Measurements from ENCODE around the gene MSX2. TPM values are rescaled to one million over a fixed set of nuclear protein-coding genes. Genes with fewer than 3 reads are reported as not detected.

Gene MSX2
- total and polyA plus RNA-seq, 3 donors from 2014 or later = 15.8 to 39.2 (median 37.7) TPM

- no peaks in the 10 kb centered on the region for H3K27me3 ChIP-seq
- TF ChIP-seq POLR2A (IDR thresholded peaks at IDR 0.05) = no peak
- TF ChIP-seq, protein P1, sequence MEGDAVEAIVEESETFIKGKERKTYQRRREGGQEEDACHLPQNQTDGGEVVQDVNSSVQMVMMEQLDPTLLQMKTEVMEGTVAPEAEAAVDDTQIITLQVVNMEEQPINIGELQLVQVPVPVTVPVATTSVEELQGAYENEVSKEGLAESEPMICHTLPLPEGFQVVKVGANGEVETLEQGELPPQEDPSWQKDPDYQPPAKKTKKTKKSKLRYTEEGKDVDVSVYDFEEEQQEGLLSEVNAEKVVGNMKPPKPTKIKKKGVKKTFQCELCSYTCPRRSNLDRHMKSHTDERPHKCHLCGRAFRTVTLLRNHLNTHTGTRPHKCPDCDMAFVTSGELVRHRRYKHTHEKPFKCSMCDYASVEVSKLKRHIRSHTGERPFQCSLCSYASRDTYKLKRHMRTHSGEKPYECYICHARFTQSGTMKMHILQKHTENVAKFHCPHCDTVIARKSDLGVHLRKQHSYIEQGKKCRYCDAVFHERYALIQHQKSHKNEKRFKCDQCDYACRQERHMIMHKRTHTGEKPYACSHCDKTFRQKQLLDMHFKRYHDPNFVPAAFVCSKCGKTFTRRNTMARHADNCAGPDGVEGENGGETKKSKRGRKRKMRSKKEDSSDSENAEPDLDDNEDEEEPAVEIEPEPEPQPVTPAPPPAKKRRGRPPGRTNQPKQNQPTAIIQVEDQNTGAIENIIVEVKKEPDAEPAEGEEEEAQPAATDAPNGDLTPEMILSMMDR (IDR thresholded peaks at IDR 0.05) = no peak
- intact Hi-C loops (cut with DNase I; ENCODE audit: low total_unique reads) = no loop called here
- H3K27ac ChIP-seq = no peak overlapping the region
- WGBS, 2 donors = 79 to 81% methylated on average over 11 of the region's 11 CpGs
- H3K36me3 ChIP-seq (ENCODE audit: low read depth, missing control alignments) = no peaks in the 10 kb centered on the region
- no peak overlapping the region for H3K4me3 ChIP-seq
- peaks cover 4% of the 10 kb centered on the region for H3K4me1 ChIP-seq
- DNase-seq = no peak
- H3K9me3 ChIP-seq = no peaks in the 10 kb centered on the region
Observed at GRCh38 chr5:174727794-174728680, 3.7 kb downstream of the MSX2 start.

- Histone ChIP-seq H3K4me3 (no peak overlapping the region), H3K4me1 (peaks cover 5% of the 10 kb centered on the region), H3K27ac (no peak overlapping the region), H3K27me3 (no peaks in the 10 kb centered on the region), H3K36me3 (ENCODE audit: low read depth, missing control alignments) (no peaks in the 10 kb centered on the region), H3K9me3 (no peaks in the 10 kb centered on the region)
- intact Hi-C loops (cut with DNase I; ENCODE audit: low total_unique reads) = no loop called here
- WGBS, 2 donors = 86% methylated on average over 18 of the region's 18 CpGs
- TF ChIP-seq POLR2A (IDR thresholded peaks at IDR 0.05) = no peak
- TF ChIP-seq, protein P1 (IDR thresholded peaks at IDR 0.05) = no peak
- no peak for DNase-seq
Observed at GRCh38 chr5:174729075-174729680, 4.8 kb downstream of the MSX2 start.

DNA sequence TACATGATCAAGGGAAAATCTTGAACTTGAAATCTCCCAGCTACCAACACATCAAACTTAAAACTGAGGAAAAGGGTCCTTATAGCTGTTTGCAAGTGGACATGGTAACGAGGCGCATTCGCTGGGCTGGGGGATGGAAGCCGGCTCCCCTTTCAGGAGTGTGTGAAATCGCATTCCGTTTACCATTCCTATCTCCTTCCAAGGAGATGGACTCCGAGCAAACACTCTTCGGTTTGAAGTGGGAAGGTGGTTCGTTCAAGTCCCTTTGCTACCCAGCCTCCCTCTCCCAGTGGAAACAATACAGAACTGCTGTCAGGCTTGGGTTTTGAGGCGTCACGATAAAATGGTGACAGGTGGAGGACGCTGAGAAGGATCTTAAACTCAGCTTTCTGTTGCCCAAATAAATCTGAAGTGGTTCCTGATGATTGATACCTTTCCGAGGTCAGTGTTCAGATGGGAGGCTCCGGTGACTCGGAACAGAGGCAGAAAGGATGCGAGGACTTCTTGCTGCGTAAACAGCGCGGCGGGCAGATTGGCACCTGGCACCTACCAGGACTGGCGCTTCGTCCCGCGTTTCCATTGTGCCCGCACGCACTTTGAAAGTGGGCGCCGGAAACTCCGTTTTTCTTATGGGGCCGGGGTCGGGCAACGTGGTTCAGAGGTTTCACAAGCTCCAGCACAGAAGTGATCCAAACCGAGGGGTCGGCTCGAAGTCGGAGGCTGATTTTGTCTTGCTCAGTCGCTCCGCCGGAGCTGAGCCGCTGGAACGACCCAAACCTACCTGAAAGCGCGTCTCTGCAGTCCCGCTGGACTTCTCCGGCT, 7.0 kb downstream of the MSX2 start:
- intact Hi-C loops (cut with DNase I; ENCODE audit: low total_unique reads) = no loop called here
- H3K27me3 ChIP-seq = no peaks in the 10 kb centered on the region
- TF ChIP-seq, protein P1 (IDR thresholded peaks at IDR 0.05) = no peak
- TF ChIP-seq POLR2A (IDR thresholded peaks at IDR 0.05) = no peak
- H3K4me1 ChIP-seq = peaks cover 5% of the 10 kb centered on the region
- no peaks in the 10 kb centered on the region for H3K36me3 ChIP-seq (ENCODE audit: low read depth, missing control alignments)
- no peak overlapping the region for H3K27ac ChIP-seq
- DNase-seq = no peak
- no peaks in the 10 kb centered on the region for H3K9me3 ChIP-seq
- 25 to 34% methylated on average over 31 to 44 of the region's 45 CpGs for WGBS, 2 donors
- no peak overlapping the region for H3K4me3 ChIP-seq

DNA sequence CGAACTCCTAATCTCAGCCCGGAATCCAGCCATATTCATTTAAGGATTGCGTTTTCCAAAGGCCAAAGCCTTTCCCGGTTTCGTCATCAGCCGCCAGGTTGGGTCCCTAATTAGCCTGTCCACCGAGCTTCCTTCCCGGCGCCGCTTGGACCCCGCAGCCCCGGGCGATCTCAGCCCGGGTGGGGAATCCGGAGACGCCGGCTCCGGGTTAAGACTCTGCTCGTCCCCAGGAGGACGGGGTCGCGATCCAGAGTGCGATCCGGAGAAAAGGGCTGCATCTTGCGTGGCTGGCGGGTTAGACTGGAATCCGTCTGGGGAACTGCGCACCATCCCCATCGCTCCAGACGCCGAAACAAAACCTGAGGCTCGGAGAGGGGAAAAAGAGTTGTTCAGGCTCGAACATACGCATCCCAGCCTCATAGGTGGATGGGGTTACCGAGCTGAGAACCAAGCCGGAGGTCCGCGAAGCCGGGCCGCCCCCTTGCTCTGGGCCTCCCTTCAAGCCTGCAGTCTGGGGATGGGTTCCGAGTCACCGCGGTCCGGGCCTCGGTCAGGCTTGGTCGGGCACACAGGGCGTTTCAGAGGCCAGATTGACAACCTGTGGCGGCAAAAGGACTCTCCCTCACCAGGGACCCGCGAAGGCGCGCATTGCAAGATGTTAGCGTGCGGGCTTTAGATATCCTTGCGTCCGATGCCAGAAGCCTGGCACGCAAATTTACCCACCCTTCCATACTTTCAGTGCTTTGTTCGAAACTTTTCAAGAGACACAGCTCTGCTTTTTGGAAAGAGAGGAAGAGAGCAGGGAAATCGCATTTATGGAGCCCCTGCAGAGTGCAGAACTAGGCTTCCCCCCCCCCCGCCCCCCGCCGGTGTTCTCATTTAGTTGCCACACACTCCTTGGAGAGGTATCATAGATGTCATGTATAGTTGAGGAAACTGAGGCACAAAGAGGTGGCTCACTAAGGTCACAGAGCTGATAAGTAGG, 7.9 kb downstream of the MSX2 start:
- TF ChIP-seq, protein P1 (IDR thresholded peaks at IDR 0.05) = no peak
- TF ChIP-seq POLR2A (IDR thresholded peaks at IDR 0.05) = no peak
- H3K4me3 ChIP-seq = no peak overlapping the region
- H3K27me3 ChIP-seq = no peaks in the 10 kb centered on the region
- H3K9me3 ChIP-seq = no peaks in the 10 kb centered on the region
- no peak for DNase-seq
- WGBS, 2 donors = 17 to 28% methylated on average over 31 to 62 of the region's 62 CpGs
- H3K4me1 ChIP-seq = peaks cover 5% of the 10 kb centered on the region
- H3K36me3 ChIP-seq (ENCODE audit: low read depth, missing control alignments) = no peaks in the 10 kb centered on the region
- intact Hi-C loops (cut with DNase I; ENCODE audit: low total_unique reads) = no loop called here
- H3K27ac ChIP-seq = no peak overlapping the region
